B cell (primary cell): ENCODE results near the gene FAM216A.

Experiments used
- EZH2 ChIP-seq: IDR thresholded peaks from 2 replicates; pipeline ENCODE4 v1.6.1; 2012; ENCODE audit warnings: borderline replicate concordance, low read depth, mild to moderate bottlenecking, moderate library complexity, low read length; ENCODE audit not compliant: insufficient read depth, poor library complexity, severe bottlenecking
- TF ChIP-seq, protein P1 (sequence below): fragments of 200-600 bp; IDR thresholded peaks from one replicate; pipeline ENCODE4 v1.8.0; 2022; ENCODE audit warnings: antibody characterized with exemption, mild to moderate bottlenecking

DNA sequence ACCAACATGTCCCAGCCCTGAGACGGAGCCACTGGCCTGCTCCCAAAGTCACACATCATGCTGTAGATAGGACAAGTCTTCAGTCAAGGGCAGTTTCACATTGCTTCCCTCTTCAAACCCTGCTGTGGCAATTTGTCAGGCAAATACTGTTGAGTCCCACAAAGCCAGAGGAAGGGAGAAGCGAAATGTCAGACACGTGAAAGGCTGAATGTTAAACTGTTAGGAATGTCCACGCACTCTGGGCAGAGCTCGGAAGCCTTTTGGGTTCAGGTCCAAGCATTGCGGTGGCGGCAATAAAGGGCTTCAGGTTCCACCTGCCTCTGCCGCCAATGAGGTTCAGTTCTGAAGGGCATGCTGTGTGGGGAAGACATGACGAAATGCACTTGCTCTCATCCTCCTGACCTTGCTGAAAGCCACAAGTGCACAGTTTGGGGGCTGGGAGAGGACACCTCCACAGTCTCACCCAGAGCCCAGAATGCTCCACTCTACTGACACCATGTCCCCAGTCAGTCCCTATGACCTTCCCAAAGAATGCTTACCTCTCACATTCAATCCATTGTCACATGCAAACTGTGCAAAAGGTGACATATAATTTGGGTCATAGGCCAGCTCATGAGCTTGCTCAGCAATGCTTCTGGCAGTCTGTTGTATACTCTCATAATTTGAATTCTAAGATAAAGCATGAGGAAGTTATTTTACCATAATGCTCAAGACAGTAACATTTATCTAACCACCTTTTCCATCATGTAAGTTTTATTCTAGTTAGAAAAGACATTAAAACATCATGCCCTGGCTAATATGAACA, 69.2 kb downstream of the FAM216A start:
- TF ChIP-seq, protein P1, sequence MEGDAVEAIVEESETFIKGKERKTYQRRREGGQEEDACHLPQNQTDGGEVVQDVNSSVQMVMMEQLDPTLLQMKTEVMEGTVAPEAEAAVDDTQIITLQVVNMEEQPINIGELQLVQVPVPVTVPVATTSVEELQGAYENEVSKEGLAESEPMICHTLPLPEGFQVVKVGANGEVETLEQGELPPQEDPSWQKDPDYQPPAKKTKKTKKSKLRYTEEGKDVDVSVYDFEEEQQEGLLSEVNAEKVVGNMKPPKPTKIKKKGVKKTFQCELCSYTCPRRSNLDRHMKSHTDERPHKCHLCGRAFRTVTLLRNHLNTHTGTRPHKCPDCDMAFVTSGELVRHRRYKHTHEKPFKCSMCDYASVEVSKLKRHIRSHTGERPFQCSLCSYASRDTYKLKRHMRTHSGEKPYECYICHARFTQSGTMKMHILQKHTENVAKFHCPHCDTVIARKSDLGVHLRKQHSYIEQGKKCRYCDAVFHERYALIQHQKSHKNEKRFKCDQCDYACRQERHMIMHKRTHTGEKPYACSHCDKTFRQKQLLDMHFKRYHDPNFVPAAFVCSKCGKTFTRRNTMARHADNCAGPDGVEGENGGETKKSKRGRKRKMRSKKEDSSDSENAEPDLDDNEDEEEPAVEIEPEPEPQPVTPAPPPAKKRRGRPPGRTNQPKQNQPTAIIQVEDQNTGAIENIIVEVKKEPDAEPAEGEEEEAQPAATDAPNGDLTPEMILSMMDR: no peak
- TF ChIP-seq EZH2: no peak
